Lung (tissue), 12 donors: Measurements from ENCODE around the gene PDPK1. TPM values are rescaled to one million over a fixed set of nuclear protein-coding genes. Genes with fewer than 3 reads are reported as not detected.
"Not testable (repeated sequence)": the region's sequence is repeated elsewhere in the genome, so short reads cannot be mapped to it uniquely, and the experiment has no call there.

Experiments used
- ATAC-seq: fragments of 200-7000 bp; cut with Tn5 transposase; one replicate; pipeline ENCODE4 v1.9.1; 2020; ENCODE audit warnings: moderate number of reproducible peaks; ENCODE audit not compliant: insufficient read depth, low FRiP score
- DNase-seq, 3 donors: peaks; one replicate each; pipeline ENCODE4 v3.0.0-alpha.2; 2013 to 2017
- H3K27ac ChIP-seq, 2 donors: one replicate each; pipeline ENCODE4 v1.5.1; 2013; ENCODE audit warnings: mild to moderate bottlenecking in 2 of 2, moderate library complexity in 2 of 2, control low read depth in 1 of 2, inconsistent platforms in 1 of 2, low read depth in 1 of 2, low read length in 1 of 2
- H3K27me3 ChIP-seq, 3 donors: one replicate each; pipeline ENCODE4 v1.5.1; 2013; ENCODE audit warnings: low read length in 2 of 3; ENCODE audit not compliant: control insufficient read depth in 3 of 3, insufficient read depth in 3 of 3
- H3K36me3 ChIP-seq, 4 donors: one replicate each; pipeline ENCODE4 v1.5.1; 2013; ENCODE audit warnings: low read length in 4 of 4, mild to moderate bottlenecking in 1 of 4, moderate library complexity in 1 of 4; ENCODE audit not compliant: control insufficient read depth in 4 of 4, insufficient read depth in 4 of 4
- H3K4me1 ChIP-seq, 5 donors: one replicate each; pipeline ENCODE4 v1.5.1; 2013; ENCODE audit warnings: low read length in 5 of 5, mild to moderate bottlenecking in 2 of 5, moderate library complexity in 1 of 5; ENCODE audit not compliant: control insufficient read depth in 5 of 5, insufficient read depth in 5 of 5
- H3K4me3 ChIP-seq: one replicate; pipeline ENCODE4 v1.5.1; 2013; ENCODE audit warnings: mild to moderate bottlenecking, control low read depth, moderate library complexity
- H3K9ac ChIP-seq, 2 donors: one replicate each; pipeline ENCODE4 v1.5.1; 2013; ENCODE audit warnings: low read length in 2 of 2, control low read depth in 1 of 2; ENCODE audit not compliant: insufficient read depth in 1 of 2
- H3K9me3 ChIP-seq, 4 donors: one replicate each; pipeline ENCODE4 v1.5.1; 2013; ENCODE audit warnings: low read length in 3 of 4, mild to moderate bottlenecking in 1 of 4, moderate library complexity in 1 of 4; ENCODE audit not compliant: control insufficient read depth in 4 of 4, insufficient read depth in 3 of 4
- WGBS, 2 donors: extraction: QIAGEN DNeasy Blood & Tissue Kit; methylation state at CpG; one replicate each; pipeline ENCODE4 v1.1.7; 2013; 5-methylcytosine and 5-hydroxymethylcytosine counted together
- polyA plus RNA-seq, 2 donors: library from polyadenylated mRNA; stranded (reverse); fragments of 200-250 nt; gene quantifications; one replicate each; pipeline ENCODE4 v1.2.1, GENCODE V29; 2013
- total RNA-seq, 2 donors: library from RNA; depleted of rRNA in 1 of 2; stranded (reverse); fragments of >200 nt in 1 of 2; gene quantifications; one replicate each; pipeline ENCODE4 v1.2.1, GENCODE V29; 2014 to 2021
- TF ChIP-seq, protein P1 (sequence below): IDR thresholded peaks from 2 replicates; pipeline ENCODE4 v1.5.1; 2012; ENCODE audit warnings: mild to moderate bottlenecking; ENCODE audit errors: control extremely low read depth, extremely low read depth
- donor health status: control.
- donor health status: control.
- donor health status: Bipolar disorder and iron deficiency.
- donor health status: healthy.
- donor health status: DM: yes; HTN: yes; CAD: no.

PDPK1 gene
- total and polyA plus RNA-seq, 4 donors, result 16.7 to 79.0 (median 33.8) TPM

DNA sequence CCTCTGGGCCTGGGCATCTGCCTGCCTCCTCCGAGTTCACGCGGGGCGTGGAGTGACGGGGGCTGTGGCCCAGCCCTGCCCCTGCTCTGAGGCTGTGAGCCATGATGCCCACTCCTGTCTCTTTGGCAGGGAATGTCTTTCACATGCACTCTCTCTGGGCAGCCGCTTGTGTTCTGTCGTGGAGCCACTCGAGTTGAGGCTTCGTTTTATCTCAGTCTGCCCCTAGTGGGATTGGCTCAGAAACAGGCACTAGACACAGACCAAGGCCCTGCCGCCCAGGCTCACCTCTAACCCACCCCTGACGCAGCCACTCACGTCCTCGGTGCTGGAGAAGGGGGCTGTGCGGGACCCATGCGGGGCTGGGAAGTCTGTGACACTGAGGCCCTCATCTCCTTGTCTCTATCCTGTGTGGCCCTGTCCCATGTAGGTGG is 77.0 kb downstream of the PDPK1 start:
- Histone ChIP-seq H3K9me3 (no peaks in the 10 kb centered on the region), H3K36me3 (peaks cover 4 to 18% (median 5%) of the 10 kb centered on the region in 4 donors), H3K27ac (no peak overlapping the region), H3K27me3 (no peaks in the 10 kb centered on the region), H3K9ac (no peak overlapping the region), H3K4me1 (no peaks in the 10 kb centered on the region), H3K4me3 (no peak overlapping the region)
- TF ChIP-seq, protein P1, sequence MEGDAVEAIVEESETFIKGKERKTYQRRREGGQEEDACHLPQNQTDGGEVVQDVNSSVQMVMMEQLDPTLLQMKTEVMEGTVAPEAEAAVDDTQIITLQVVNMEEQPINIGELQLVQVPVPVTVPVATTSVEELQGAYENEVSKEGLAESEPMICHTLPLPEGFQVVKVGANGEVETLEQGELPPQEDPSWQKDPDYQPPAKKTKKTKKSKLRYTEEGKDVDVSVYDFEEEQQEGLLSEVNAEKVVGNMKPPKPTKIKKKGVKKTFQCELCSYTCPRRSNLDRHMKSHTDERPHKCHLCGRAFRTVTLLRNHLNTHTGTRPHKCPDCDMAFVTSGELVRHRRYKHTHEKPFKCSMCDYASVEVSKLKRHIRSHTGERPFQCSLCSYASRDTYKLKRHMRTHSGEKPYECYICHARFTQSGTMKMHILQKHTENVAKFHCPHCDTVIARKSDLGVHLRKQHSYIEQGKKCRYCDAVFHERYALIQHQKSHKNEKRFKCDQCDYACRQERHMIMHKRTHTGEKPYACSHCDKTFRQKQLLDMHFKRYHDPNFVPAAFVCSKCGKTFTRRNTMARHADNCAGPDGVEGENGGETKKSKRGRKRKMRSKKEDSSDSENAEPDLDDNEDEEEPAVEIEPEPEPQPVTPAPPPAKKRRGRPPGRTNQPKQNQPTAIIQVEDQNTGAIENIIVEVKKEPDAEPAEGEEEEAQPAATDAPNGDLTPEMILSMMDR, result no peak
- ATAC-seq (no peak), DNase-seq (no peak)
- WGBS, 2 donors, result 95 to 96% methylated on average over 15 of the region's 15 CpGs

DNA sequence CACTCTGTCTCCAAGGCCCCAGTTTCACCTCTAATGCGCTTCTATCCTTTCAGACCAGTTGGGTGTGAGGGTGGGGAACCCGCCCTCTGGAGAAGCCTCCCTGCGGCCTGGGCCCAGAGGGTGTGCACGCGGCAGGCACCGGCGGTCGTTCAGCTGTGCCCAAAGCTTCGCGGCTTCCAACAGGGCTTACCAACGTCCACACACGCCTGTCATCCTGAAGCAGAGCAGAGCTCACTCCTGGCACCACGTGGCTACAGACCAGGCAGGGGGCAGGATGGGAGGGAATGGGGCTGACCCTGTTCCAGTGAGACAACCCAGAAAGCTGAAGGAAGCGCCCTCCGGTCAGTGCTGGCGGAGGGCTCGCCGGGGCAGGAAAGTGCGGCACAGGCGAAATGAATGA is 81.1 kb downstream of the PDPK1 start:
- not testable (repeated sequence) for H3K4me3 ChIP-seq, H3K27ac ChIP-seq, H3K36me3 ChIP-seq, DNase-seq, H3K9ac ChIP-seq, ATAC-seq, H3K9me3 ChIP-seq, H3K4me1 ChIP-seq, H3K27me3 ChIP-seq
- WGBS, 2 donors, result no CpG with 5 or more reads among the region's 20 CpGs

DNA sequence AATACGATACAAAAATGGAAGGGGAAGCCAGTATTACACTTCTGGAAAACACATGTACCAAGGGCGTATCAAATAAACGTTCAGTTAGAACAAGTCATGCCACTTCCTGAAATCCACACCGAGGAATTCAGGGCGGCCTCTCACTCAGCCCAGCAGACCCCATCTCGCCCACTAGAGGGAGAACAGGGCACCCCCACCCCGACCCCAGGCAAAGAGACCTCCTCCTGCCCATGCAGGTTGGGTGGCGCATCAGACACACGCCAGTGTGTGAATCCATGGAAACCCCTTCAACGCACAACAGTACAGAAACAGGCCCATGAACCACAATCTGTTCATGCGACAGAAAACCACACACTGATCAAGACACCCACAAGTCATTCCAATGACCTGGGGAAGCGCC is 81.8 kb downstream of the PDPK1 start:
- WGBS, 2 donors, result 20 to 61% methylated on average over 4 to 6 of the region's 12 CpGs
- H3K9me3 ChIP-seq, H3K9ac ChIP-seq, DNase-seq, H3K4me1 ChIP-seq, H3K36me3 ChIP-seq, H3K27ac ChIP-seq, ATAC-seq, H3K4me3 ChIP-seq, H3K27me3 ChIP-seq: not testable (repeated sequence)

DNA sequence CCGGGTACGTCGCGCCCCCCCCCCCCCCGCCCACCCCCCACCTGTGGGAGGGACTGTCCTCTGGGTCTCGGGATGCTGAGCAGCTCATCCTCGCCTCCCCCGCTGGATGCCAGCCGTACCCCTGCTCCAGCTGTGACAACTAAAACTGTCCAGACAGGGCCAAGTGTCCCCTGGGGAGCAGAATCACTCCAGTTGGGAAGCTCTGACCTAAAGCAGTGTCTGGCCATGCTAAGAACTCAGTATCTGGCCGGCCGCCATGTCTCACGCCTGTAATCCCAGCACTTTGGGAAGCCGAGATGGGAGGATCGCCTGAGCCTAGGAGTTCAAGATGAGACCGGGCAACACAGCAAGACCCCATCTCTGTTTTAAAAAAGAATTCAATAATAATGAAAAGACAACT is 83.0 kb downstream of the PDPK1 start:
- WGBS, 2 donors, result no CpG with 5 or more reads among the region's 15 CpGs
- not testable (repeated sequence) for ATAC-seq, H3K27me3 ChIP-seq, H3K4me1 ChIP-seq, DNase-seq, H3K9me3 ChIP-seq, H3K4me3 ChIP-seq, H3K27ac ChIP-seq, H3K9ac ChIP-seq, H3K36me3 ChIP-seq

DNA sequence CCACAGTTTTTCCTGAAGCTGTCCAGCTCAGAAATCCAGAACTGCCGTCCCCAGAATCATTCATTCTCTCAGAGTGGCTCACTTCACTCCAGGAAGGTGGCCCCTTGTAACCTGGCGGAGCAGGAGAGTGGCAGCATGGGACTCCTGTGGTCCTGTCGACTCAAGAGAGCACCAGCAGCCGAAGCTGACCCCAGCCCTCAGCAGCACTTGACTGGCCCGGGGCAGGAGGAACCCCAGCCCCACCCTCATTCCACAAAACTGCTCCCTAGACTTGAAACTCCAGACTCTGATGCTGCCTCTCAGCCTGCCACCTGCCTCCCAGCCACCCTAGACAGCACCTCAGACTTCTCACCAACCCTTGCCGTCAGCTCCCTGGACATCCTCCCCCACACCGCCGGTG is 83.6 kb downstream of the PDPK1 start:
- H3K4me1 ChIP-seq, H3K27me3 ChIP-seq, H3K27ac ChIP-seq, H3K9me3 ChIP-seq, H3K36me3 ChIP-seq, DNase-seq, H3K9ac ChIP-seq, ATAC-seq, H3K4me3 ChIP-seq: not testable (repeated sequence)
- WGBS, 2 donors, result 92 to 96% methylated on average over 4 to 6 of the region's 8 CpGs

DNA sequence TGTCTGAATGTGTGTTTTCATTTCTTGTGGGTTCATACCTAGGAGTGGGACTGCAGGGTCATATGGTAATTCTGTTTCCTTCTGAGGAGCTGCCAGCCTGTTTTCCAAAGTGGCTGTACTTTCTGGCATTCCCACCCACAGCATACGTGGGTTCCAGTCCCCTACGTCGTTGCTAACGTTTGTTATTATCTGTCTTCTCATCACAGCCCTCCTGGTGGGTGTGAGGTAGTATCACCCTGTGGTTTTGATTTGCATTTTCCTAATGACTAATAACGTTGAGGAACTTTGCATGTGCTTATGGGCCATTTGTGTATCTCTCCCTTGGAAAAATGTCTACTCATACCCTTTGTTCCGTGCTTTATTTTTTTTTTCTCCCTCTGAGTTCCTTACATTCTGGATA is 89.3 kb downstream of the PDPK1 start:
- not testable (repeated sequence) for DNase-seq

DNA sequence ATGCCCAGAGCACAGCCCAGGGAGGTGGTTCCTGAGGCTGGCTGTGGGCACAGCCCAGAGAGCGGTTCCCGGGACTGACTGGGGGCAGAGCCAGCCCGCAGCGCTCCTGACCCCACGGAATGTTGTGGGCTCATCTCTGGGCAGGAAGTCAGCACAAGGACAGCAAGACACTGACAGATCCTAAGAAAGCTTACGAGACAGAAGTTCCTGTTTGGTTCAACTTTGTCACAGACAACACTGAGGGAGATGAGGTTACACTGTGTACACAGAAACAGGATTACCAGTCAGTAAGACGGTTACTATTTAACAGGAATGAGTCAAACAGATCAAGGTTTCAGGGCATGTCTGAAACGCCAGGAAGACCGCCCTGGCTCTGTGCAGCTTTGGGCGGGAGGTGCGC is 93.4 kb downstream of the PDPK1 start:
- no CpG with 5 or more reads among the region's 11 CpGs for WGBS, 2 donors
- H3K4me1 ChIP-seq, H3K9me3 ChIP-seq, DNase-seq, H3K27me3 ChIP-seq, H3K36me3 ChIP-seq, H3K4me3 ChIP-seq, H3K9ac ChIP-seq, H3K27ac ChIP-seq: not testable (repeated sequence)
- ATAC-seq, result peak; percentile 24

More for the DNA sequence above, 89.3 kb downstream of the PDPK1 start:
- not testable (repeated sequence) for H3K27ac ChIP-seq, ATAC-seq, H3K9me3 ChIP-seq, H3K4me1 ChIP-seq, H3K36me3 ChIP-seq, H3K9ac ChIP-seq, H3K4me3 ChIP-seq, H3K27me3 ChIP-seq
- no CpG with 5 or more reads among the region's 6 CpGs for WGBS, 2 donors

DNA sequence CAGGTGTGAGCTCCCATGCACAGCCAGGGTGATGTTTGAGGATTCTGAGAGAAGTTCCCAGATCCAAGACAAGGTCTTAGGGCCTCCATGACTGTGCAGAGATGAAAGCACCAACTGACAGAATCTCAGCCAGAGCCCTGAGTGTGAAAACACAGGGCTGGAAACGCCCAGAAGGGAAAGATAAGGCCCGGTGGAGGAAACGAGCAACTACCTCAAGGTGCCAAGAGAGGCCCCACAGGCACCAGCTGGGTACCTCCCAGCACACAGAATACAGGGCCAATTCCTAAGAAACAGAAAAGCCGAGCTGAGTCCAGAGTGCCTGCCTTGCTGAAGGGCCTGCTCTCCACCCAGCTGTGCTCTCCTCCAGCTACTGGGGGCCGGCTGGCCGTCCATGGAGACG is 94.5 kb downstream of the PDPK1 start:
- H3K9me3 ChIP-seq, ATAC-seq, H3K27ac ChIP-seq, H3K36me3 ChIP-seq, H3K27me3 ChIP-seq, DNase-seq, H3K4me3 ChIP-seq, H3K9ac ChIP-seq, H3K4me1 ChIP-seq: not testable (repeated sequence)
- whole genome bisulfite sequencing, 2 donors, result no CpG with 5 or more reads among the region's 7 CpGs
